ENCODE results near the gene RMDN3.

The RMDN3 gene, protein sequence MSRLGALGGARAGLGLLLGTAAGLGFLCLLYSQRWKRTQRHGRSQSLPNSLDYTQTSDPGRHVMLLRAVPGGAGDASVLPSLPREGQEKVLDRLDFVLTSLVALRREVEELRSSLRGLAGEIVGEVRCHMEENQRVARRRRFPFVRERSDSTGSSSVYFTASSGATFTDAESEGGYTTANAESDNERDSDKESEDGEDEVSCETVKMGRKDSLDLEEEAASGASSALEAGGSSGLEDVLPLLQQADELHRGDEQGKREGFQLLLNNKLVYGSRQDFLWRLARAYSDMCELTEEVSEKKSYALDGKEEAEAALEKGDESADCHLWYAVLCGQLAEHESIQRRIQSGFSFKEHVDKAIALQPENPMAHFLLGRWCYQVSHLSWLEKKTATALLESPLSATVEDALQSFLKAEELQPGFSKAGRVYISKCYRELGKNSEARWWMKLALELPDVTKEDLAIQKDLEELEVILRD

DNA sequence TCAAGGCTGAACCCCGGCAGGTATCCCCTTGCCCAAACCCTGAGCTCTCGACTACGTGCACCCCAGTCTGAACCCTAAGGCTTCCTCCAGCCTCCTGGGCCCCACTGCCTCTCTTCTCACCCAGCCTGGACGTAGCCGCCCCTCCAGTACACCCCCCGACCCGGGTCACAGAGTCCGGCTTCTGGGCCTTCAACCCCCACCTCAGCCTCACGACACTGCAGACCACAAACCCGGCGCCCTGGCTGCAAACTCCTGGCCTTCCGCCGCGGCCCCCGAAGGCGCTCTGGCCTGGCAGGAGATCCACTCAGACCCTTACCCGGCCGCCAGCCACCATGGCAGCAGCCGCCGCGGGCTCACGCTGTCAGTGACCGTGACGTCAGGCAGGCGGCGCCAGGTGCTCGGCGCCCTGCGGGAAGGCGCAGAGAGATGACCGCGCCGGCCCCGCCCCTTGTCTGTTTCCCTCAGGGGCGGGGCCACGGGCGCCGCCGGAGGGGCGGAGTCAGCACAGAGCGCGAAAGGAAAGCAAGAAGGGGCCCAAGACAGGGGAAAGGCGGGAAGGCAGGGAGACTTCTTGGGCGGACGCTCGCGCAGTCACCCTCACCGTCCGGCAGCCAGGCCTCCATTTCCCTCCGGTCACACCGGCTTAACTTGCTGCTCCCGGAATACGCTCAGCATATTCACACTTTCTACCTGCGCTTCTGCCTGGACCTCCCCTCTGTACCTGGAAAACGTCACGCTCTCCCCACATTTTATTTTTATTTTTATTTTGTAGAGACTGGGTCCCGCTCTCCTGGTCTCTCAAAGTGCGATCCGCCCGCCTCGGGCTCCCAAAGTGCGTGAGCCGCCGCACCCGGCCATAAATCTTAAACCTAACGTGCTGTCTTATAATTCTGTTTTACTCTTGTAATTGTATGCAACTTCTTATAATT, at the start of gene RMDN3:
Gene RMDN3 (minus strand): TSS at position 372 of the 929 bp plus-strand sequence. CDS start 471 bp downstream, outside the sequence.
- peak; percentile 67 for DNase-seq

DNA sequence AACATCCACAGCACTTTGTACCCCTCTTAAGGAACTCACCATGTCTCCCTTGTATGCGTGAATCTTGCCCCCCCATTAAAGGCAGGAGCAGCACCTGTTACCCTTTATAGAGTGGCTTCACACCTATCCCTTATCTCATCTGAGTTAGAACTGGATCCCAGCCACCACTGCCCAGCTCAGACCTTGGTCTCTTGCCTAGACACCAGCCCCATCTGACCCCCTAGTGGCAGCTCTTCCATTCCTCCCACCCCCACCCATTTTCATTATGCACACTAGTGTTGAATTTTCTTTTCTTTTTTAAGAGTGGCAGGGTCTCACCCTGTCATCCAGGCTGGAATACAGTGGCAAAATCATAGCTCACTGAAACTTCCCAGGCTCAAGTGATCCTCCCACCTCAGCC, 48.6 kb upstream of the RMDN3 start:
- no peak for DNase-seq

DNA sequence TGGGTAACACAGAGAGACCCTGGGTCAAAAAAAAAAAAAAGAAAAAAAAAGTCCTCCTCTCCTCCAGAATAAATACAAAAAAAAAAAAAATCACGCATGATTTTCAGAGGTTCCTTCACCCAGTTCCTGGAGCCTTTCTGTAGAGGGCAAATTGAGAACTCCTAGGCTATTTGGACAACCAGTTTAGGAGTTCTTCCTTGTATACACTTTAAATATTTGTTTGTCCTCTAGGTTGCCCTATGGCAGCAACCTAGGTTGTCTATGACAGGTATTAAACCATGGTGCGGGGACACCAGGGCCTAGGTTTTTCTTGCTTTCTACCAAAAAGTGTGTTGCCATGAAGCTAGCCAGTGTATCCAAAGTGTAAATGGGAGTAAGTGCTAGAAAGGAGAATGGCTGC, 48.0 kb upstream of the RMDN3 start:
- DNase-seq: no peak

DNA sequence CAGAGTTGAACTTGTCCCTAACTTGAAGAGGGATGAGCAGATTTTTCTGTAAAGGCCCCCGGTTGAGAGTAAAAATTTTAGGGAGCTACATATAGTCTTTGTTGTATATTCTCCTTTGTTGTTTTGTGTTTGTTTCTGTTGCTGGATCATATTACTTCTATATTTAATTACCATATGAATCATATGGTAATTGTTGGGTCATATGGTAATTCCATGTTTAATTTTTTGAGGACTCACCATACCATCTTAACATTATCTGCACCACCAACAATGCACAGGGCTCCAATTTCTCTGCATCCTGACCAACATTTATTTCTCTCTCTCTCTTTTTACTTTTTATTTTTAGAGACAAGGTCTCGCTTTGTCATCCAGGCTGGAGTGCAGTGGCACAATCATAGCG, 44.5 kb upstream of the RMDN3 start:
- DNase-seq: no peak

DNA sequence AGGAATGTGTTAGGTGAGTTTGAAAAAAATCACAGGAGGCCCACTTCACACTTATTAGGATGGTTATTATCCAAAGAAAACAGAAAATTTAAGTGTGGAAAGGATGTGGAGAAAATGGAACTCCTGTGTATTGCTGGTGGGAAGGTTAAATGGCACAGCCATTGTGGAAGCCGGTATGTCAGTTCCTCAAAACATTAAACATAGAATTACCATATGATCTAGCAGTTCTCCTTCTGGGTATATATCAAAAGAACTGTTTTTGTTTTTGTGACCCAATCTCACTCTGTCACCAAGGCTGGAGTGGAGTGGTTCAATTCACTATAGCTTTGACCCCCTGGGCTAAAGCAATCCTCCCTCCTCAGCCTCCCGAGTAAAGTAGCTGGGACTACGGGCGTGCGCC, 41.5 kb upstream of the RMDN3 start:
- no peak for DNase-seq

DNA sequence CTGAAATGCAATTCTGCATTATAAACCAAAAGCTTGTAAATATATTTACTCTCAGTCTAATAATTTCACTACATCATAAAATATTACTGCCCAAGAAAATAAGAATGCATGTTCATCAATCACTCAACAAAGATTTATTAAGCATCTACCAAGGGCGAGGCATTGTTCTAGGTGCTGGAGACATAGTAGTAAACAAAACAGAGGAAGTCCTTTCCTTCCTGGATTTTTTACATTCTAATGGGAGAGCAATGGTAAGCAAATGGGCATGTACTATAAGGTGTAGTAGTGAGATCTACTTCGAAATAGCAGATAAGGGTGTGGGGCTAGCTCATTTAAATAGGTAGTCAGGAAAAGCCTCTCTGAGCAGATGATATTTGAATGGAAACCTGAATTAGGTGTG, 41.0 kb upstream of the RMDN3 start:
- no peak for DNase-seq

DNA sequence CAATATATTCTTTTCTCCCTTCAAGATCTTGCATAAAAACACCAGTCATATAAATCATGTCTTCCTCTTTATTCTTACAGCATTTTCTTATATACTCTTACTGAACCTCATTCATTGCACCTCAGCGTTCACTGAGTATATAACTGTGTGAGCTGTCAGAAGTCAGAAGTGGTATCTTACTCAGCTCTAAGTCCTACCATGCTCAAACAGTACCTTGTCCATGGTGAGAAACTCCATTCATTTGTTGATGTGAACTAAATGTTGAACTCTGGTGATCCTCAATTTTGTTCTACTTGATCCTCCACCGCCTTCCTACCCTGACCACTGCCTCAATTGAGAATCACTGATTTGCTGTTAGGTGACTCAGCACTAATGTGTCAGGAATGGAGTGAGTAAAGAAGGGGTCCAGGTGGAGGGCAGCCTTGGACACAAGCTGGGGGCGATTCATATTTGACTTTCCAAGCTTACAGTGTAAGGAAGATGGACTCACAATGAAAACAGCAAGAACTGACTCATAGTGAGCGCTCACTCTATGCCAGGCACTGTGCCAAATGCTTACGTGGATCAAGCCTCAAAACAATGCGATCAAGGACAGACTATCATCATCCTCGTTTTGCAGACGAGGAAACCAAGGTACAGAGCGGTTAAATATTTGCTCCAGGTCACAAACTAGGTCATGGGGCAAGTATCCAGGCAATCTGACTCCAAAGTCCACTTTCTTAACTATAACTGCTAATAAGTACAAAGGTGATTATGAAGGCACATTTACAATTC, 38.3 kb upstream of the RMDN3 start:
- no peak for DNase-seq

DNA sequence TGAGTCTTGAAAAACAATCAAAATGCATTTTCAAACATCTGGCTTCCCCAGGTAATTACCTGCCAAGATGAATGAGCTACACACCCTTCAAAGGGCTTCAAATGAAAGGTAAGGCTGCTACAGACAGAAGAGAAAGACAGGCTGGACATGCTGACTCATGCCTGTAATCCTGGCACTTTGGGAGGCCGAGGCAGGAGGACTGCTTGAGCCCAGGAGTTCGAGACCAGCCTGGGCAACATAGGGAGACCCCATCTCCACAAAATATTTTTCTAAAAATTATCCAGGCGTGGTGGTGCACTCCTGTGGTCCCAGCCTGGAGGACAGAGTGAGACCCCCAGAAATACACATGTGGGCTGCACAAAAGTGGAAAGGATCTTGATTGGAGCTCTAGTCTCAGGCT, 37.3 kb upstream of the RMDN3 start:
- DNase-seq: no peak

DNA sequence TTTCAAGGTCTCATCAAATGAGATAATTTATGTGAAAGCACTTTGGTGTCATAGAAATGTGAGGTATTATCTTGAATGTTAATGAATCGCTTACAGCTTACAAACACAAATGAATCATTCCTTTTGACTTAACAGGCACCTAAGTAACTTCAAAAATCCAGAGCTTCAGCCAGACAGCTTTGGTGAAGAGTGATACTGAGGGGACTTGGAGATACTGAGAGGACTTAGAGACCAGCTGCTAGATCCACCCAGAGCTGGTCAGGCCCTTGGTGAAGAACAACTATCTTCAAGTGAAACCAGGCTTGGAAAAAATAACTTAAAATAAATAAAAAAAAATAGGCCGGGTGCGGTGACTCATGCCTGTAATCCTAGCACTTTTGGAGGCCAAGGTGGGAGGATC, 35.7 kb upstream of the RMDN3 start:
- DNase-seq: no peak

DNA sequence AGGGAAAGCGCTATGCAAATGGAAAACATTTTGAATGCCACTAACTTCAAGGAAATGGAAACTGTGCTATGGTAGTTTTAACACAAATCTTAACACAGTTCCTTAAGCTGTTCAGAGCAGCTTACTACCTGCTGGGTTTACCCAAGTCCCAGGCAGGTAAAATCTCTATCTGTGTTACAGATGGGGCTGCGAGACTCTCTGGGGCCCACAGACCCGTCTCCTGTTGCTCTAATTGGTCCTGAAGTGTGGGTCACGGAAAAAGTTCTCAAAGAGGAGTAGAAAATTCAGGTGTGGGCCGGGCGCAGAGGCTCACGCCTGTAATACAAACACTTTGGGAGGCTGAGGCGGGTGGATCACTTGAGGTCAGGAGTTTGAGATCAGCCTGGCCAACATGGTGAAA, 34.9 kb upstream of the RMDN3 start:
- no peak for DNase-seq

DNA sequence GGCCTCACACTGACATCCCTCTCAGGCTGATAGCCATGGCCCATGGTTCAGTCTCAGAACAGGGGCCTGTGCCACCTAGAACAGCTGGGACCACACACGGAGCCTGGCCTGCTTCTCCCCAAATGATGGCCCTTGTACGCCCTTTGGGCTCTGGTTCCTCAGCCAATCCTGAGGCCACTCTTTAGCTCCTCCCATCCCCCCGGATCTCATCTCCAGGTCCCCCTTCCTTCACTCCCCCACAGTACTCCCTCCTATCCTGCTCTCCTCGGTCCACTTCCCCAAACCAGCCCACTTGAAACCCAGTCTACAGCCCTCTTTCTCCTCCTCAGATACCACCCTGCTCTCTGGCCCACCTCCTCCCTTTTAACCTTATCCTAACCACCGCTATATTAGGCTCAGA, 34.1 kb upstream of the RMDN3 start:
- DNase-seq: no peak

DNA sequence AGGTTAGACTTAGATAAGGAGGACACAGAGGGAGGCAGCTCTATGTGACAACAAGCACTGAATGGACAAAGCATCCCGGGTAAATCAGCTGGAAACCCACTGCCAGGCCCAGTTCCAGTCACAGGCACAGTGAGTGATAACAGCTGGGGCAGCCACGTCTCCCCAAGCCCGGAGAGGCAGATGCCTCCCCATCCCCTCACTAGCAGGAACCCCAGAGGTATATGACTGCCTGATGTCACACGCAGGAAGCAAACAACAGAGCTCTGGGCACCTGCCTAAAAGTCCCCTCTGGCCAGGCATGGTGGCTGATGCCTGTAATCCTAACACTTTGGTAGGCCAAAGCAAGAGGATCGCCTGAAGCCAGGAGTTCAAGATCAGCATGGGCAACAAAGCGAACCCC, 32.9 kb upstream of the RMDN3 start:
- no peak for DNase-seq

DNA sequence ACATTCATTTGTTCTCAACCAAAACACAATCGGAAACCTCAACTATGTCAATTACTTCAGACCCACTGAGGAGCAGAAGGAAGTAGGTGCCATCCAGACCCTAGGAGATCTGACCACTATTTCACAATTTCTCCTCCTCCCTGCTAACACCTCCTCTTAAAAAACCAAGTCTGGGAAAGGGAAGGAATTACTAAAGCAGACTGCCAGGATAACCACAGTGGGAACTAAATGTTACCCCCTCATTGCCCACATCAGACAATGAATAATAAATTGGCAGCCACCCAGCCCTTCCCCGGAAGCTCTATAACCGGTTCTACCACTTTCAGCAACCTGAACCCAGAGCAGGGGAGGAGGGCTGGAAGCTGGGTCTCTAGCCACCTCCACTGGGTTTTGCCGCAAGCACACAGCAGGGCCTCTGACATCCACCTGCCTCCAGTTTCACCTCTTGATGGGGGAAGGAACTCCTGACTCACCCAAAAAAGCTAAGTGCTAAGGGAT, 32.3 kb upstream of the RMDN3 start:
- peak; percentile 79 for DNase-seq

DNA sequence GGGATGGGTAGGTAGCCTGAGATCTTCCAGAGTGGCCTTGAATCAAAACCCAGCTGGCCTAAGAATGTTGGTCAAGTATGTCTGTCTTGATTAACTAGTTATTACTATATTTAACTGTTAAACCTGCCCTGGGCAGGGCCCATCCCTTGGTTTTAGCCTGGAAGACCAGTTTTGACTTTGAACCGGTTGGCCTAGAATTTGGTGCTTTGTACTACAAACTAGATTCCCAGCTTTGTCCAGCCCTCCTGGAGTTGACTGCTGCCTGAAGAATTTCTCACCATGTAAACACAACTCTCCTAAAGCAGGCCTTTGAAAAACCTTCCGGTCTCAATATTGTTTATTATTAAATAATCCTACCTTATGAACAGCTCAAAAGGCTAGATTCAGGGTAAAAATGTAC, 30.8 kb upstream of the RMDN3 start:
- no peak for DNase-seq

DNA sequence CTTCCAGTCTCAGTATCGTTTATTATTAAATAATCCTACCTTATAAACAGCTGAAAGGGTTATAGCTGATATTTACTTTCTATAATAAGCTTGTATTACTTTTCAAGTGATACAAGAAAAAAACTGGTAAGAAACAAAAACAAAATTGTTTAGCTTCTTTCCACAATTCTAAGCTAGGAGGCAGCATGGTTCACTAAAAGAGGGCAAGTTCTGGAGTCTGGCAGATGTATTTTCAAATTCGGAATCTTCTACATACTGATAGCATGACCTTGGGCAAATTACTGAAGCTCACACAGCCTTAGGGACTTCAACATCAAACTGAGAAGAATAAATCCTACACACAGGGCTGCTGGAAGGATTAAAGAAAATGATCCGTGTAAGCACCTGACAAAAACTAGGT, 30.1 kb upstream of the RMDN3 start:
- DNase-seq: no peak

DNA sequence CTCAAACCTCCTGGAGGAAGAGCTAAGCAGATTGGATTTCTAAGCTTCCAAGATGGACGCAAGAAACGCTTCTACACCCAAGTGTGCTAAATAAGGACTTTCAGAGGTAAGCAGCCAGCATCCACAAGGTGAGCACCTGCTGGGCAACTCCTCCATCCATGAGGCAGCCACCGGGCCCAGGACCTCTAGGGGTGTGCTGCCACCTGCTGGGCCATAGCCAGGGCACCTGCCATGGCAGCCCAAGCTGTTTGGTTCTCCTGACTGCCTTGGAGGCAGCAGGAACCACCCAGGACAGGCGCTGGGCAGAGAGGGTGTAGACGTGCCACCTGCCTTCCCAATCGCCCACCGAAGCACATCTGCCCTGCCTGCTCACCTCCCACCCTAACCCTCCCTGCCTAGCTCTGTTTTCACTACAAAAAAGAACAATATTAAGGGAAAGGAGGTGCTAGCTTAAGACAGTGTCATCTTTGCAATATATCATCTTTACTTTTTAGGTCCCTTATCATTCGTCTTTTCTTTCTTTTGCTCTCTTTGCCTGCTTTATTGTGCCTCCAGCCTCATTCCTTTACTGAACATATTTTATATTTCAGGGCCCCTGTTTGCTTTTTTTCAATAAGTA, 27.7 kb upstream of the RMDN3 start:
- peak; percentile 63 for DNase-seq

DNA sequence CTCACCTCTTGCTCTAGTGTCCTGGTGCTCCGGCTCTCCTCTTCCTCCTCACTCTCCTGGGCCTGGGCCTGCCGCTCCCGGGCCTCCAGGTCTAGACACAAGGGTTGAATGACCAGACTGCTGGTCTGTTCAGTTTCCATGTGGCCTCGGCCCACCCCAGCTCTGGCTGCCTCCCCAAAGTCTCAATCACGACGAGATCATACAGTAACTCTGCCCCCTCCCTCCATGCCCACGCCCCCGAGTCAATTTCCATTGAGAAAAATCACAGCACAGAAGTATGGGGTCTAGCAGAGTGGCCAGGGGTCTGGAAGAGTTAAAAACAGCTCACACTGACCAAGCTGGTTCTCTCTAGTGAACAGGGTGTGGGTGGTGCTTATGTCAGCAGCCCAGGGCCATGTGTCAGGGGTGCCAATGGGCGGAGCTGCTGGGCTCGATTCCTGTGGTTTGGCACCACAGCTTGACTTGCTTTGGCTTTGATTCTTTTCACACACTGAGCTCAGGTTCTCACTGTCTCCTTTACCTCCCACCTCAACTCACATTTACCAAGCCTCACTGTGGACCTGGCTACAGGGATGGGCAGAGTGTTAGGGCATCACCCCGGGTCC, 21.6 kb upstream of the RMDN3 start:
- no peak for DNase-seq

DNA sequence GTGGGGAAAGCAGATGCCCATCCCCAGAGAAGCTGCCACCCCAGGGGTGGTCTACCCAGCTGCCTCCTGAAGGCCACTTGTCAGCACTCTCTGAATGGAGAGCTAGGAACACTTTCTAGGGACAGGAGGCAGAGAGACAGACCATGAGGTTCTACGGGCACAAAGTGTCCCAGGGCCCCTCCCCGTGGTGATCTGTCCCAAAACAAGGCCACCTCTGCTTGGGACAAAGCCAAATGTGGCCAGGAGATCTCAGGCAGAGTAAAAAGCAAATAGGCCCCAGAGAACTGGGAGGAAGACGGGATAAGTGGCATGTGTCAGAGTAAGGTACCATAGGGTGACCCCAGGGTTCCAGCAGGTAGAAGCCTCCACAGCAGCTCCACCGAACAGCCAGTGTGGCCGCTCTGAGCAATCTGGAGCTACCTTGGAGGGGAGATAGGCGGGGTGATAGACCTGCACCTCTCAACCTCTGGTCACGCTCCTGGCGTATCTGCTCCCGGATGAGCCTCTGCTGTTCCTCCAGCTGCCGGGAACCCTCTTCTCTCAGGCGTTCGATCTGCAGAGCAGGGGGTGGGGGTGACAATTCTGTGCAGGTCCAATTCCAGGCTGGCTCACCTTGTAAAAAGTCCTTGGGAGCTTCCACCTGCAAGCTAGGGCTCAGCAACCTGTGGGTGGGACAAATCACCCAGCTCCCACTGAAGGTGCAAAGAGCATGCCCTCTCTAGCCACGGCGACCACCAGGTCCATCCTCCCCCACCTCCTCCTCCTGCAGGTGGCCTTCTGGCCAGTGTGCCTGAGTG, 20.9 kb upstream of the RMDN3 start:
- no peak for DNase-seq

DNA sequence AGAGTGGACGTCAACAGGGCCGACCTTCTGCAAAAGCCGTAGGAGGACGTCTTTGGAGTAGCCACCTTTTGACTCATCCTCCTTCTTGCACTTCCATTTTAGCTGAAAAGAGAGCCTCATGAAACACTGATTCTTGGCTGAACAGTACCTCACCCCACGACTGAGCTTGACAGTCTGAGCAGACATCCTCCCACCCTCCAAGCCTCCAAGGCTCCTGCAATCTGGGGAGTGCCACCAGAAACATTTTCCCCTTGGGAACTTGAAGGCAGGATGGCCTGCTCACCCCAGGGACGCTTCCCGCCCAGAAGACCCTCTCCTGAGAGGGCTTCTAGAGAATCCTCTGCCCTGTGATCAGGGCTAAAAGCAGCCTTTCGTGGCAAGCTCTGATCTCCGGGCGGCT, 20.0 kb upstream of the RMDN3 start:
- DNase-seq: no peak

DNA sequence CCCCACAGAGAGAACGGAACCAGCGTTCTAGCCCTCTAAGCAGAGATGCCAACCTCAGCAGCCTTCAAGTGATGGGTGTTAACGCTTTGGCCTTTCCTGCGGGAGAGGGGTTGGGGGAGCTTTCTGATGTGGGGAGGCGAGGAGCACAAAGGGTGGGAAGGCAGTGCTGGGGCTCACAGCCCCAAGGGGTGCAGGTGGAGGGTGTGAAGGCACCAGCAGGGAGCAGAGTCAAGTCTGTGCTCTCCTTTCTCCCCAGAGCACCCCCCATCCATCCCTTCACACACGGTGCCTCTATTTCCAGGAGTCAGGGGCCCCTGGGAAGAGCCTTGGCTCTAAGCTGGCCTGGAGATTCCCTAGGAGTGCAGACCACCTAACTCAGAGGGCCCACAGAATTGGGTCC, 18.8 kb upstream of the RMDN3 start:
- DNase-seq: no peak

DNA sequence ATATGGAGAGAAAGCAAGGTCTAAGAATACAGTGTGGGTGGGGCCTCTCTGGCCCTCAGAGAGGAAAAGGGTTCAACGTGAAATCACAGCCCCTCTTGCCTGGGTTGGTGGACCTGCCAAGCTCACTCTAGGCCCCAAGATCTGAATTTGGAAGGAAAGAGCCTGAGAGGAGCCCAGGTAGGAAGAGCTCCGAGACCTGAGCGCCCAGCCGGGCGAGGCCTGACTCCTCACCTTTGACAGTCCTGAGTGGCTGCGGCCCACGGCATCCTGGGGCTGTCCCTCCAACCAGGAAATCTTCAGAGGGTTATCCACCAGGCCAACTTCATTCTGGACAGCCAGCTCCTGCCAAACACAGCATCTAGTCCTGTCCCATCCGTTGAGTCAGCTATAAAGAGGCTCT, 18.4 kb upstream of the RMDN3 start:
- no peak for DNase-seq
